ENCODE measurements around the gene MS4A6E. TPM values are rescaled to one million over a fixed set of nuclear protein-coding genes. Genes with fewer than 3 reads are reported as not detected.

MS4A6E gene
- total RNA-seq, 2 donors from 2014 or later: not detected

GRCh38 chr11:60344146-60344545 is 17.1 kb downstream of the MS4A6E start:
- Histone ChIP-seq H3K27ac (ENCODE audit: low read depth, low read length) (no peak overlapping the region), H3K4me3 (ENCODE audit: low read length) (no peak overlapping the region), H3K4me1 (ENCODE audit: control insufficient read depth, insufficient read depth, low read length) (no peaks in the 10 kb centered on the region), H3K36me3 (ENCODE audit: control insufficient read depth, insufficient read depth, low read length) (no peaks in the 10 kb centered on the region), H3K9me3 (ENCODE audit: control insufficient read depth, low read length) (no peaks in the 10 kb centered on the region), H3K27me3 (ENCODE audit: control insufficient read depth, insufficient read depth, low read length, poor library complexity, severe bottlenecking) (no peaks in the 10 kb centered on the region), H3K9ac (ENCODE audit: extremely low read depth, low read length, poor library complexity, severe bottlenecking) (no peak overlapping the region)
- no peaks in the 10 kb centered on the region for H3K9me3 Mint-ChIP-seq
- DNase-seq: no peak
- H3K27ac Mint-ChIP-seq: no peak overlapping the region
- no peak overlapping the region for H3K4me3 Mint-ChIP-seq
- no peaks in the 10 kb centered on the region for H3K27me3 Mint-ChIP-seq (ENCODE audit: insufficient read depth)
- TF ChIP-seq CTCF (conservative IDR thresholded peaks at IDR 0.05): no peak
- WGBS, 2 experiments (ENCODE audit: insufficient coverage in 1 of 2, insufficient read length in 1 of 2): 94 to 100% methylated on average over 1 to 2 of the region's 2 CpGs
- H3K36me3 Mint-ChIP-seq (ENCODE audit: low read depth): no peaks in the 10 kb centered on the region
- H3K4me1 Mint-ChIP-seq: peaks cover 3% of the 10 kb centered on the region

- Histone ChIP-seq H3K4me3 (ENCODE audit: low read length) (no peak overlapping the region), H3K9ac (ENCODE audit: extremely low read depth, low read length, poor library complexity, severe bottlenecking) (no peak overlapping the region), H3K36me3 (ENCODE audit: control insufficient read depth, insufficient read depth, low read length) (no peaks in the 10 kb centered on the region), H3K27ac (ENCODE audit: low read depth, low read length) (no peak overlapping the region), H3K27me3 (ENCODE audit: control insufficient read depth, insufficient read depth, low read length, poor library complexity, severe bottlenecking) (no peaks in the 10 kb centered on the region), H3K4me1 (ENCODE audit: control insufficient read depth, insufficient read depth, low read length) (no peaks in the 10 kb centered on the region), H3K9me3 (ENCODE audit: control insufficient read depth, low read length) (peaks cover 12% of the 10 kb centered on the region)
- H3K36me3 Mint-ChIP-seq (ENCODE audit: low read depth): no peaks in the 10 kb centered on the region
- H3K27ac Mint-ChIP-seq: no peak overlapping the region
- no peaks in the 10 kb centered on the region for H3K4me1 Mint-ChIP-seq
- no peak overlapping the region for H3K4me3 Mint-ChIP-seq
- DNase-seq: peak; percentile 80
- no peaks in the 10 kb centered on the region for H3K9me3 Mint-ChIP-seq
- no peaks in the 10 kb centered on the region for H3K27me3 Mint-ChIP-seq (ENCODE audit: insufficient read depth)
- TF ChIP-seq CTCF (conservative IDR thresholded peaks at IDR 0.05): peak; percentile 86
These were observed 18.4 kb downstream of the MS4A6E start for GRCh38 chr11:60345489-60345888.

- H3K9me3 Mint-ChIP-seq: peaks cover 1% of the 10 kb centered on the region
- H3K27ac ChIP-seq (ENCODE audit: low read depth, low read length): no peak overlapping the region
- 95 to 100% methylated on average over 1 to 2 of the region's 2 CpGs for WGBS, 2 experiments (ENCODE audit: insufficient coverage in 1 of 2, insufficient read length in 1 of 2)
These were observed 20.2 kb downstream of the MS4A6E start for GRCh38 chr11:60347084-60347797.

More at GRCh38 chr11:60347084-60347797, 20.2 kb downstream of the MS4A6E start:
- DNase-seq: no peak
- TF ChIP-seq CTCF (conservative IDR thresholded peaks at IDR 0.05): no peak
- Mint-ChIP-seq H3K4me1 (peaks cover 4% of the 10 kb centered on the region), H3K4me3 (no peak overlapping the region), H3K36me3 (ENCODE audit: low read depth) (no peaks in the 10 kb centered on the region), H3K27ac (no peak overlapping the region), H3K27me3 (ENCODE audit: insufficient read depth) (no peaks in the 10 kb centered on the region)
- Histone ChIP-seq H3K36me3 (ENCODE audit: control insufficient read depth, insufficient read depth, low read length) (no peaks in the 10 kb centered on the region), H3K9ac (ENCODE audit: extremely low read depth, low read length, poor library complexity, severe bottlenecking) (no peak overlapping the region), H3K4me3 (ENCODE audit: low read length) (no peak overlapping the region), H3K27me3 (ENCODE audit: control insufficient read depth, insufficient read depth, low read length, poor library complexity, severe bottlenecking) (no peaks in the 10 kb centered on the region), H3K4me1 (ENCODE audit: control insufficient read depth, insufficient read depth, low read length) (no peaks in the 10 kb centered on the region), H3K9me3 (ENCODE audit: control insufficient read depth, low read length) (peaks cover 17% of the 10 kb centered on the region)

Measured in endodermal cell (in vitro differentiated cells).